ENCODE data around the gene C4orf54. TPM values are rescaled to one million over a fixed set of nuclear protein-coding genes. Genes with fewer than 3 reads are reported as not detected.

Gene C4orf54
- total and polyA plus RNA-seq, 2 of the 8 experiments (the other 6 are each of a cell fraction or from before 2014, with no cell fraction given): not detected

GRCh38 chr4:99645638-99646037 lies 12.0 kb downstream of the C4orf54 start:
- Histone ChIP-seq H3K27me3 (replicated peaks in 1 of 4; ENCODE audit: control insufficient read depth in 3 of 4, extremely low read depth in 1 of 4, insufficient read depth in 3 of 4, low read length in 3 of 4) (peaks cover 4 to 24% (median 6%) of the 10 kb centered on the region in 4 experiments; a peak in 5 of 7 replicates), H3K4me1 (replicated peaks in 1 of 4; ENCODE audit: control insufficient read depth in 3 of 4, insufficient read depth in 4 of 4, low read length in 3 of 4) (peaks cover 0 to 10% (median 6%) of the 10 kb centered on the region in 4 experiments; a peak in 3 of 7 replicates), H2AFZ (ENCODE audit: low read length) (no peak overlapping the region), H4K5ac (ENCODE audit: insufficient read length, low read depth, low read length) (no peak overlapping the region), H3K4me3 (ENCODE audit: extremely low read depth in 1 of 4, insufficient read depth in 2 of 4, low read depth in 3 of 4, low read length in 4 of 4) (peak overlapping the region in 1 of 4 experiments; percentile 24; a peak in 1 of 8 replicates), H4K8ac (ENCODE audit: extremely low read depth, insufficient read depth, low read length) (no peak overlapping the region), H3K23me2 (ENCODE audit: low read depth, low read length) (no peaks in the 10 kb centered on the region), H3K18ac (ENCODE audit: extremely low read depth, low read length) (no peak overlapping the region), H3K23ac (ENCODE audit: insufficient read length) (no peak overlapping the region), H3K79me2 (ENCODE audit: control insufficient read depth in 1 of 2, insufficient read depth in 2 of 2, low read length in 2 of 2) (no peaks in the 10 kb centered on the region), H3K4me2 (ENCODE audit: insufficient read depth in 1 of 2, low read depth in 2 of 2, low read length in 2 of 2) (no peak overlapping the region; a peak in 2 of 4 replicates), H3K56ac (replicated peaks; ENCODE audit: insufficient read length, low read depth, low read length) (no peak overlapping the region), H3K36me3 (ENCODE audit: control insufficient read depth in 2 of 4, insufficient read depth in 4 of 4, low read length in 3 of 4) (no peaks in the 10 kb centered on the region), H2BK15ac (ENCODE audit: low read length) (no peak overlapping the region), H3K14ac (ENCODE audit: insufficient read length) (no peak overlapping the region), H3K4ac (replicated peaks; ENCODE audit: insufficient read length, low read depth, low read length) (peak overlapping the region; percentile 90), H2BK5ac (ENCODE audit: low read depth, low read length) (peak overlapping the region; percentile 67; the same call in 1 of the 2 replicates), H2AK5ac (ENCODE audit: low read depth, low read length) (no peak overlapping the region), H4K91ac (replicated peaks; ENCODE audit: insufficient read length, low read length) (no peak overlapping the region), H2BK12ac (ENCODE audit: low read depth, low read length) (no peak overlapping the region), H3K27ac (ENCODE audit: low read depth, low read length) (no peak overlapping the region), H4K20me1 (replicated peaks in 1 of 2; ENCODE audit: control insufficient read depth in 1 of 2, insufficient read depth in 2 of 2, low read length in 2 of 2) (no peaks in the 10 kb centered on the region), H3K9me3 (ENCODE audit: insufficient read depth in 2 of 2, low read depth in 1 of 2, low read length in 1 of 2) (no peaks in the 10 kb centered on the region), H2BK120ac (replicated peaks; ENCODE audit: low read depth, low read length) (no peak overlapping the region), H3K9ac (replicated peaks in 1 of 4; ENCODE audit: extremely low read depth in 1 of 4, low read depth in 3 of 4, low read length in 3 of 4) (no peak overlapping the region), H3K79me1 (ENCODE audit: low read depth, low read length) (no peaks in the 10 kb centered on the region), H2BK20ac (ENCODE audit: low read length) (peak overlapping the region; percentile 10; the same call in 1 of the 2 replicates)
- TF ChIP-seq GTF2F1 (IDR thresholded peaks at IDR 0.05; ENCODE audit: borderline replicate concordance, low read depth, low read length) (no peak), CEBPB (IDR thresholded peaks at IDR 0.05; ENCODE audit: low read depth, low read length) (0 out of 2 replicates have a peak, but pooled peaks have one; percentile 8)
- CTCF ChIA-PET (ENCODE audit: partially characterized antibody): interaction anchor here (1.1 to 1.6 kb wide), 2 partner anchors 9 to 181 kb away, joined by 3 to 4 read pairs; no protein-coding TSS in a partner anchor
- POLR2A ChIA-PET (ENCODE audit: partially characterized antibody): no interaction called here
- DNase-seq (ENCODE audit: low read depth in 1 of 2, low spot score in 2 of 2) (no peak), FAIRE-seq (no peak)
